Neutrophil (primary cell): ENCODE data around the gene WFIKKN1.

Experiments used
- H3K27ac ChIP-seq: fragments of 200-600 bp; sonication (generic); 2 replicates; pipeline ENCODE4 v1.5.1; 2016; ENCODE audit warnings: mild to moderate bottlenecking, moderate library complexity
- H3K27me3 ChIP-seq: fragments of 200-600 bp; sonication (generic); 2 replicates; pipeline ENCODE4 v1.6.0; 2016; ENCODE audit warnings: mild to moderate bottlenecking
- H3K36me3 ChIP-seq: fragments of 200-600 bp; sonication (generic); 2 replicates; pipeline ENCODE4 v1.5.1; 2017
- H3K4me1 ChIP-seq, 2 experiments: fragments of 200-600 bp in 1 of 2; sonication (generic) in 1 of 2; 1 replicate in 1 of 2; 2 replicates in 1 of 2; pipeline versions ENCODE4 v1.5.1 to v1.6.1; 2013 to 2016; ENCODE audit warnings: low read depth in 1 of 2, low read length in 1 of 2, mild to moderate bottlenecking in 1 of 2, moderate library complexity in 1 of 2; ENCODE audit not compliant: control insufficient read depth in 1 of 2, insufficient read depth in 1 of 2
- H3K4me3 ChIP-seq, 2 experiments: fragments of 200-600 bp in 1 of 2; sonication (generic) in 1 of 2; 1 replicate in 1 of 2; 2 replicates in 1 of 2; pipeline ENCODE4 v1.5.1; 2013 to 2016; ENCODE audit warnings: low read depth in 1 of 2, low read length in 1 of 2, mild to moderate bottlenecking in 1 of 2, moderate library complexity in 1 of 2
- H3K9me3 ChIP-seq: fragments of 200-600 bp; sonication (generic); 2 replicates; pipeline ENCODE4 v1.5.1; 2016
- TF ChIP-seq, protein P1 (sequence below): fragments of 200-600 bp; sonication (generic); IDR thresholded peaks from 2 replicates; pipeline ENCODE4 v1.5.1; 2016; ENCODE audit warnings: antibody characterized with exemption

Gene WFIKKN1

DNA sequence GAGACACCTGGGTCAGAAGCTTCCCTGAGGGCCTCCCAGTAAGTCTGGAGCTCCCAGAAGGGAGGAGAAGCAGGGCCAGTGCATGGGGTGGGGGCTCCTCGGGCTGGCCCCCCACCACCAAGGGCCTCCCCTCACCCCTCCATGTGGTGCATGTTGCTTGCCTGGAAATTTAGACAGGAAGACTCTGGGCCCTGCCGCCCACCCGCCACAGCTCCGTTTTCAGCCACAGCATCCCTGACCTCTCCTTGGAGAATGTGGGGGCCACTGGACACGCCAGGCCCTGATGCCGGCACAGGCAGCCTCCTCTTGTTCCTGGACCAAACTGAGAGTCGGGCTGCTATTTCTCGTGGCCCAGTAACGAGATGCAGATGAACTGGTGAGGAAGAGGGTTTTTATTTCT lies 8.1 kb downstream of the WFIKKN1 start:
- Histone ChIP-seq H3K9me3 (no peaks in the 10 kb centered on the region), H3K27me3 (no peaks in the 10 kb centered on the region), H3K36me3 (peaks cover under 1% of the 10 kb centered on the region), H3K4me1 (peaks cover 37 to 50% of the 10 kb centered on the region in 2 experiments), H3K27ac (no peak overlapping the region), H3K4me3 (no peak overlapping the region)
- TF ChIP-seq, protein P1, sequence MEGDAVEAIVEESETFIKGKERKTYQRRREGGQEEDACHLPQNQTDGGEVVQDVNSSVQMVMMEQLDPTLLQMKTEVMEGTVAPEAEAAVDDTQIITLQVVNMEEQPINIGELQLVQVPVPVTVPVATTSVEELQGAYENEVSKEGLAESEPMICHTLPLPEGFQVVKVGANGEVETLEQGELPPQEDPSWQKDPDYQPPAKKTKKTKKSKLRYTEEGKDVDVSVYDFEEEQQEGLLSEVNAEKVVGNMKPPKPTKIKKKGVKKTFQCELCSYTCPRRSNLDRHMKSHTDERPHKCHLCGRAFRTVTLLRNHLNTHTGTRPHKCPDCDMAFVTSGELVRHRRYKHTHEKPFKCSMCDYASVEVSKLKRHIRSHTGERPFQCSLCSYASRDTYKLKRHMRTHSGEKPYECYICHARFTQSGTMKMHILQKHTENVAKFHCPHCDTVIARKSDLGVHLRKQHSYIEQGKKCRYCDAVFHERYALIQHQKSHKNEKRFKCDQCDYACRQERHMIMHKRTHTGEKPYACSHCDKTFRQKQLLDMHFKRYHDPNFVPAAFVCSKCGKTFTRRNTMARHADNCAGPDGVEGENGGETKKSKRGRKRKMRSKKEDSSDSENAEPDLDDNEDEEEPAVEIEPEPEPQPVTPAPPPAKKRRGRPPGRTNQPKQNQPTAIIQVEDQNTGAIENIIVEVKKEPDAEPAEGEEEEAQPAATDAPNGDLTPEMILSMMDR, result no peak

DNA sequence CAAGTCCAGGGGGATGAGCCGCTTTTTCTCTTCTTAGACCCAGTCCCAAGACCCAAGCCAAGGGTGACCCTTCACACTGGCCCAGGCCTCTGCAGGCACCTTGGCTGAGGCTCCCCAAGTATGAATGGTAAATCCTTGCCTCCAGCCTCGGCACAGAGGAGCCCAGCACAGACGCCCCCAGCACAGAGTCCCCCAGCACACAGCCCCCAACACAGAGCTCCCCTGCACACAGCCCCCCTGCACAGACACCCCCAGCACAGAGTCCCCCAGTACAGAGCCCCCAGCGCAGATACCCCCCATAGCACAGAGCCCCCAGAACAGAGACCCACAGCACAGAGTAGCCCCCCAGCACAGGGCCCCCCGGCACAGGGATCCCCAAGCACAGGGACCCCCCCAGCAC lies 9.8 kb downstream of the WFIKKN1 start:
- Histone ChIP-seq H3K9me3 (no peaks in the 10 kb centered on the region), H3K4me1 (peaks cover 34 to 48% of the 10 kb centered on the region in 2 experiments), H3K27me3 (no peaks in the 10 kb centered on the region), H3K27ac (no peak overlapping the region), H3K36me3 (no peaks in the 10 kb centered on the region), H3K4me3 (no peak overlapping the region)
- TF ChIP-seq, protein P1, result no peak

DNA sequence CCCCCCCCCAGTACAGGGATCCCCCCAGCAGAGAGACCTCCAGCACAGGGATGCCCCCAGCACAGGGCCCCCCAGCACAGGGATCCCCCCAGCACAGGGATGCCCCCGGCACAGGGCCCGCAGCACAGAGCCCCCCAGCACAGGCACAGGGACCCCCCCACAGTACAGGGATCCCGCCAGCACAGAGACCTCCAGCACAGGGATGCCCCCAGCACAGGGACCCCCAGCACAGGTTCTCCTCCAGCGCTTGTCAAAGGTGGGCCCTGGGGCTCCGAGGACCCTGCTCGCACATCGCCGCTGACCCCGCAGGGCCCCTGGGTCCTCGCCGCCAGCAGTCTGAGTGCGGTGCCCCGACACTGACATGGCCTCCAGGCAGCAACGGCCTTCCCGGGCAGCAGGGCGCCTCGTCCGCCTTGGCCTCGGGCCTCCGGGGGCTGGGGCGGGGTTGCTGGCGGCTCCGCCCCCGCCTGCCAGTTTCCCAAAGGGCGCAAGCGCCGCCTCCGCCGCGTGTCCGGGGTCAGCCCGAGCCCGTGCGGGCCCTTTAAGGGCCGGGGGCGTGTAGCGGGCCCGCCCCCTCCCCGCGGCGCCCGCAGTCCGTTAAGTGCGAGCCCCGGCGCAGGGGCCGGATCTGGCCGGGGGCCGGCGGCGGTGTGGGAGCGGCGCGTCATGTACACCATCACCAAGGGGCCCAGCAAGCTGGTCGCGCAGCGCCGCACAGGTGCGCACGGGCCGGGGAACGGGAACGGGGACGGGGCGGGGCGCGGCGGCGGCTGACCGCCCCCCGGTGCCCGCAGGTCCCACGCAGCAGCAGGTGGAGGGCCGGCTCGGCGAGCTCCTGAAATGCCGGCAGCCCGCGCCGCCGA lies 10.8 kb downstream of the WFIKKN1 start, which contains the start of gene MCRIP2:
Gene MCRIP2 (plus strand): TSS at position 503 of the 863 bp plus-strand sequence. CDS start 164 bp downstream, at position 667.
- H3K27ac ChIP-seq, result peak within 1 kb of the TSS; percentile 89
- H3K4me1 ChIP-seq, result peaks cover 30 to 42% of the 10 kb centered on the region in 2 experiments
- no peaks in the 10 kb centered on the region for H3K27me3 ChIP-seq
- H3K9me3 ChIP-seq, result no peaks in the 10 kb centered on the region
- peak within 1 kb of the TSS; percentile 66 to 67 for H3K4me3 ChIP-seq
- TF ChIP-seq, protein P1, result no peak
- H3K36me3 ChIP-seq, result no peaks in the 10 kb centered on the region

DNA sequence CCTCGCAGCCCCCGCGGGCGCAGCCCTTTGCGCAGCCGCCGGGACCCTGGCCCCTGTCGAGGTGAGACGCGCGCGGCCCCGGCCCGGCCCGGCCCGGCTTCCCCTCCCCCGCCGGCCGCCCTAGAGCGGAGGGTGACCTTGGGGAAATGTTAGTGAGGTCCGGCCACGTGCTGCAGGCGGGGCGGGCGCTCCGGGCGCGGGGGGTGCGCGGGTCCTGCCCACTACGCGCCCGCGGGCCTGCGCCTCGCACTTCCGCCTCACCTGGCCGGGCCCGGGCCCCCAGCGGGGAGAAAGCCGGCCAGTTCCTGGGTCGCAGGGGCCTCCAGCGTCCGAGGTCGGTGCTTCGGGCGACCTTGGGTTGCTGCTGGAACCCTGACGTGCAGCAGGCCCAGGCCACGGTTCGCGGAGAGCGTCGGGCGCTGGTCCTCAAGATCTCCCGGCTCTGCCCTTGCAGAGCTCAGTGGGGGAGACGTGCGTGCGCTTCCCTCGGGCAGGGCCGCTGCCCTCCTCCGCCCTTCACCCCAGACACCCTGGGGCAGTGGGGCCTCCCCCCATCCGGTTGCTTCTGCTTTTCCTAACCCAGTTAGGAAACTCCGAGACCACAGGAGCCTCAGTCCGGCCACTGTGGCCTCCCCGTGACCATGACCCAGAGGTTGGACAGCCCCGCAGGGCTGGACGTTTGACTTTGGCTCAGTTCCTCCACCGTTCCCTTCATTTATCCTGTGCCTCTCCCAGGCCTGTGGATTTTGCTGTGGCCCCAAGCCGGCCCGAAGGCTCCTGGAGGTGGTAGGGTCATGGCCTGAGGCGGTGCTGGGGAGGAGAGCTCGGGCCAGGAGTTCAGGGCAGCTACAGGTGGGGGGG lies 11.6 kb downstream of the WFIKKN1 start:
- peak overlapping the region; percentile 66 to 67 for H3K4me3 ChIP-seq
- no peaks in the 10 kb centered on the region for H3K36me3 ChIP-seq
- H3K9me3 ChIP-seq, result no peaks in the 10 kb centered on the region
- TF ChIP-seq, protein P1, result no peak
- H3K27ac ChIP-seq, result peak overlapping the region; percentile 89
- H3K27me3 ChIP-seq, result no peaks in the 10 kb centered on the region
- peaks cover 27 to 33% of the 10 kb centered on the region in 2 experiments for H3K4me1 ChIP-seq

DNA sequence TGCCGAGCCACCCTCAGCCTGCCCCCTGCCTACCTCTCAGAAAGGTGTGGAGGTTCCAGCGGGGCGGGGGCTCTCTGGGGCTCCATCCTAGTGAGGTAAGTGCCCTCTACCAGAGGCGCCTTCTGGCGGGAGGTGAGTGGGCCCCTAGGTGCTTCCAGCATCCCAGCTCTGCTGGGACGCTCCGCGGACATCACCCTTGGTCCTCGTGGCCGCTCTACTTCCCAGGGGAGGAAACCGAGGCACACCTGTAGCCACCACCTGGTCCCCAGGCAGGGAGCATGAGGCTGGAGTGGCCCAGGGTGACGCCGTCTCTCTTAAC lies 12.2 kb downstream of the WFIKKN1 start:
- peaks cover 26 to 36% of the 10 kb centered on the region in 2 experiments for H3K4me1 ChIP-seq
- H3K27me3 ChIP-seq, result no peaks in the 10 kb centered on the region
- H3K4me3 ChIP-seq, result peak overlapping the region; percentile 66 to 67
- H3K9me3 ChIP-seq, result no peaks in the 10 kb centered on the region
- TF ChIP-seq, protein P1, result no peak
- no peaks in the 10 kb centered on the region for H3K36me3 ChIP-seq
- H3K27ac ChIP-seq, result peak overlapping the region; percentile 89
